ENCODE data around the gene MRPL54. TPM values are rescaled to one million over a fixed set of nuclear protein-coding genes. Genes with fewer than 3 reads are reported as not detected.

The MRPL54 gene
- total and polyA plus RNA-seq, 2 experiments from 2014 or later, result 37.9 to 91.2 TPM

GRCh38 chr19:3807574-3808354, 45.3 kb downstream of the MRPL54 start:
- Histone ChIP-seq H3K27ac (no peak overlapping the region), H3K9me3 (ENCODE audit: low read depth) (no peaks in the 10 kb centered on the region), H3K36me3 (no peaks in the 10 kb centered on the region), H3K27me3 (no peaks in the 10 kb centered on the region), H3K4me3 (no peak overlapping the region), H3K4me1 (ENCODE audit: low read depth) (no peaks in the 10 kb centered on the region)
- DNase-seq (ENCODE audit: low read depth in 1 of 2, low spot score in 1 of 2), result no peak
- TF ChIP-seq, protein P1, sequence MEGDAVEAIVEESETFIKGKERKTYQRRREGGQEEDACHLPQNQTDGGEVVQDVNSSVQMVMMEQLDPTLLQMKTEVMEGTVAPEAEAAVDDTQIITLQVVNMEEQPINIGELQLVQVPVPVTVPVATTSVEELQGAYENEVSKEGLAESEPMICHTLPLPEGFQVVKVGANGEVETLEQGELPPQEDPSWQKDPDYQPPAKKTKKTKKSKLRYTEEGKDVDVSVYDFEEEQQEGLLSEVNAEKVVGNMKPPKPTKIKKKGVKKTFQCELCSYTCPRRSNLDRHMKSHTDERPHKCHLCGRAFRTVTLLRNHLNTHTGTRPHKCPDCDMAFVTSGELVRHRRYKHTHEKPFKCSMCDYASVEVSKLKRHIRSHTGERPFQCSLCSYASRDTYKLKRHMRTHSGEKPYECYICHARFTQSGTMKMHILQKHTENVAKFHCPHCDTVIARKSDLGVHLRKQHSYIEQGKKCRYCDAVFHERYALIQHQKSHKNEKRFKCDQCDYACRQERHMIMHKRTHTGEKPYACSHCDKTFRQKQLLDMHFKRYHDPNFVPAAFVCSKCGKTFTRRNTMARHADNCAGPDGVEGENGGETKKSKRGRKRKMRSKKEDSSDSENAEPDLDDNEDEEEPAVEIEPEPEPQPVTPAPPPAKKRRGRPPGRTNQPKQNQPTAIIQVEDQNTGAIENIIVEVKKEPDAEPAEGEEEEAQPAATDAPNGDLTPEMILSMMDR (IDR thresholded peaks at IDR 0.05; ENCODE audit: low read depth, low read length), result no peak

GRCh38 chr19:3808420-3809143, 46.1 kb downstream of the MRPL54 start:
- H3K4me1 ChIP-seq (ENCODE audit: low read depth), result no peaks in the 10 kb centered on the region
- no peaks in the 10 kb centered on the region for H3K9me3 ChIP-seq (ENCODE audit: low read depth)
- no peaks in the 10 kb centered on the region for H3K27me3 ChIP-seq
- DNase-seq (ENCODE audit: low read depth in 1 of 2, low spot score in 1 of 2), result no peak
- no peaks in the 10 kb centered on the region for H3K36me3 ChIP-seq
- no peak overlapping the region for H3K27ac ChIP-seq
- TF ChIP-seq, protein P1 (IDR thresholded peaks at IDR 0.05; ENCODE audit: low read depth, low read length), result no peak
- H3K4me3 ChIP-seq, result no peak overlapping the region

DNA sequence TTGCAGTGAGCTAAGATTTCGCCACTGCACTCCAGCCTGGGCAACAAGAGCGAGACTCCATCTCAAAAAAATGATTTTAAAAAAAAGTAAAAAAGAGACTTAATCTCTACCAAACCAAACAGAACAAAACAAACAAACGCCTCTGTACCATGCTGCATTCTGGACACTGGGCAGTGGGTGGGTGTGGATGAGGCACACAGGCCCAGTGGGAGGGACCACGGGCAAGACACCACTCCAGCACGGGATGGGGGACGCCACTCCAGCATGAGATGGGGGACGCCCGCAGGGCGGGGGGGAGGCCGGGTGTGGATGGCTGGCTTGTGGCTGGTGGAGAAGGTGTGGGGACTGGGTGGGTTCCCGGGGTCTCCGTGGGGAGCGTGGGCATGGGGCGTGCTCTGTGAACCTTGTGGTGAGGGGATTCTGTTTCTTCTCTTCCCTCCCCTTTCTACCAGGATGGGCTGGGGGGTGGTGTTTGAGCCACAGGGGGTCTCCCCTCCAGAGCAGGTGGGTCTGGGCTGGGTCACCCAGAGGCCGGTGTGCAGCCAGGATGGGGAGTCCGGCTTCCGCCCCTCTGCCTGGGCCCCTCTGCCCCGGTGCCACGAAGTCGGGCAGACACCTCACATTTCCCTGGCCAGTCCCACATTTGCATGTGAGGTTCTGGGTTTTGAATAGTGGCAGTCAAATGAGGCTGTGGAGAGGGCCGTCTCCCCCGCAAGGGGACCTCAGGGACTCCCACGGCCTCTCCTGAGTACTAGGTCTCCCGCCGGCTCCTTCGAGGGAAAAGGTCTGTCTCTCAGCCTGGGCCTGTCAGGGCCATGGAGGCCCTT, 47.6 kb downstream of the MRPL54 start:
- no peak for DNase-seq (ENCODE audit: low read depth in 1 of 2, low spot score in 1 of 2)
- TF ChIP-seq, protein P1 (IDR thresholded peaks at IDR 0.05; ENCODE audit: low read depth, low read length), result no peak
- Histone ChIP-seq H3K27me3 (no peaks in the 10 kb centered on the region), H3K4me3 (no peak overlapping the region), H3K9me3 (ENCODE audit: low read depth) (no peaks in the 10 kb centered on the region), H3K4me1 (ENCODE audit: low read depth) (no peaks in the 10 kb centered on the region), H3K27ac (no peak overlapping the region), H3K36me3 (no peaks in the 10 kb centered on the region)

DNA sequence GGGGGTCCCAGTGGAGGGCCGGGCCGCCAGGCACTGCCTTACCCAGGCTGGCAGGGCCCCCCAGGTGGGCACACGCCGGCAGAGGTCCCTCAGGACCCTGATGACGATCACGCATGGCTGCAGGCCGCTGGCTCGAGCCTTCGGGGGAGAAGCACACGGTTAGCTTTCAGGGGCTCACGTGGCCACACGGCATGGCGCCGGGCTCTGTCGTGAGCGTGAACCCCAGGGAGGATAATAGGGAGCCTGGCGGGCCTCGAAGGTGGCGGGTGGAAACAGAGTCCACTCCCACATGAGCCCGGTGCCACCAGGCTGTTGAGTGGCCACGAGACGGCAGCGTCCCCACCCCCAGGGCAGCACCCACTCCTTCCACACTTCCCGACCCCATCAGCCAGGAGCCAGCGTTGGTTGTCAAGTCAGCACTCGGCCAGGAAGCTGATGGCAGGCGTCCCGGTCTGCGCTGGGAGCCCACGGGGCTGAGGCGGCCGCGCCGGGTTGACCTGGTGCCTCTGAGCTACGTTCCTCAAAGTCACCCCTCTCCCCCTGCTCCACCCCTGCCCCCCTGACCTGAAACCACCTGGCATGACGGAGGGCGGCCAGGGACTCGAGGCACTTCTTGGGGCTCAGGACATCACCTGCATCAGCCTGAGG, 48.4 kb downstream of the MRPL54 start:
- Histone ChIP-seq H3K36me3 (no peaks in the 10 kb centered on the region), H3K9me3 (ENCODE audit: low read depth) (no peaks in the 10 kb centered on the region), H3K27ac (no peak overlapping the region), H3K4me3 (no peak overlapping the region), H3K4me1 (ENCODE audit: low read depth) (no peaks in the 10 kb centered on the region), H3K27me3 (no peaks in the 10 kb centered on the region)
- TF ChIP-seq, protein P1 (IDR thresholded peaks at IDR 0.05; ENCODE audit: low read depth, low read length), result no peak
- DNase-seq (ENCODE audit: low read depth in 1 of 2, low spot score in 1 of 2), result no peak
